ENCODE data around the gene IBTK.

DNA sequence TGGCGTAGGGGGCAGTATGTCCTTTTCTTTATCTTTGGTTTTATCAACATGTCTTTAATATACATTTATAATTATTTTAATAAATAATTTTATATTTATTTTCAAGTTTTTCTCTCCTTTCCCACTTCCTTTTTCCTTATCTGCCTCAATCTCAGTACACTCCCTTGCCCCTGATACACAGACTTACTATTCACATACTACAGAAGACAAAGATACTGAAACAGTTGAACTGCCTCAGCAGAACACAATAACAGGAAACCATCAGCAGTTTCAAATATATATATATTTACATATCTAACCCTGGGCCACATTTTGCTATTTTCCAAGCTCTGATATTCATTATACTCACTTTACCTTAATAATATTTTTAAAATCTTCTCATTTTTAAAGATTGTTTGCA is 19.8 kb downstream of the IBTK start:
- TF ChIP-seq, protein P1, sequence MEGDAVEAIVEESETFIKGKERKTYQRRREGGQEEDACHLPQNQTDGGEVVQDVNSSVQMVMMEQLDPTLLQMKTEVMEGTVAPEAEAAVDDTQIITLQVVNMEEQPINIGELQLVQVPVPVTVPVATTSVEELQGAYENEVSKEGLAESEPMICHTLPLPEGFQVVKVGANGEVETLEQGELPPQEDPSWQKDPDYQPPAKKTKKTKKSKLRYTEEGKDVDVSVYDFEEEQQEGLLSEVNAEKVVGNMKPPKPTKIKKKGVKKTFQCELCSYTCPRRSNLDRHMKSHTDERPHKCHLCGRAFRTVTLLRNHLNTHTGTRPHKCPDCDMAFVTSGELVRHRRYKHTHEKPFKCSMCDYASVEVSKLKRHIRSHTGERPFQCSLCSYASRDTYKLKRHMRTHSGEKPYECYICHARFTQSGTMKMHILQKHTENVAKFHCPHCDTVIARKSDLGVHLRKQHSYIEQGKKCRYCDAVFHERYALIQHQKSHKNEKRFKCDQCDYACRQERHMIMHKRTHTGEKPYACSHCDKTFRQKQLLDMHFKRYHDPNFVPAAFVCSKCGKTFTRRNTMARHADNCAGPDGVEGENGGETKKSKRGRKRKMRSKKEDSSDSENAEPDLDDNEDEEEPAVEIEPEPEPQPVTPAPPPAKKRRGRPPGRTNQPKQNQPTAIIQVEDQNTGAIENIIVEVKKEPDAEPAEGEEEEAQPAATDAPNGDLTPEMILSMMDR (IDR thresholded peaks at IDR 0.05): no peak
- no peak for TF ChIP-seq POLR2A (IDR thresholded peaks at IDR 0.05; ENCODE audit: low read length)
- TF ChIP-seq KDM5A (IDR thresholded peaks at IDR 0.05): no peak
- TF ChIP-seq, protein P2, sequence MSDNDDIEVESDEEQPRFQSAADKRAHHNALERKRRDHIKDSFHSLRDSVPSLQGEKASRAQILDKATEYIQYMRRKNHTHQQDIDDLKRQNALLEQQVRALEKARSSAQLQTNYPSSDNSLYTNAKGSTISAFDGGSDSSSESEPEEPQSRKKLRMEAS (IDR thresholded peaks at IDR 0.05): no peak
- TF ChIP-seq HOXA7 (CRISPR knock-in tag; IDR thresholded peaks at IDR 0.05): no peak
